Measurements from ENCODE around the gene LPAR6.
A peak's percentile ranks its signal among the peaks of the same experiment; 100 is the strongest.
"Not testable (repeated sequence)": the region's sequence is repeated elsewhere in the genome, so short reads cannot be mapped to it uniquely, and the experiment has no call there.

The LPAR6 gene, protein sequence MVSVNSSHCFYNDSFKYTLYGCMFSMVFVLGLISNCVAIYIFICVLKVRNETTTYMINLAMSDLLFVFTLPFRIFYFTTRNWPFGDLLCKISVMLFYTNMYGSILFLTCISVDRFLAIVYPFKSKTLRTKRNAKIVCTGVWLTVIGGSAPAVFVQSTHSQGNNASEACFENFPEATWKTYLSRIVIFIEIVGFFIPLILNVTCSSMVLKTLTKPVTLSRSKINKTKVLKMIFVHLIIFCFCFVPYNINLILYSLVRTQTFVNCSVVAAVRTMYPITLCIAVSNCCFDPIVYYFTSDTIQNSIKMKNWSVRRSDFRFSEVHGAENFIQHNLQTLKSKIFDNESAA

DNA sequence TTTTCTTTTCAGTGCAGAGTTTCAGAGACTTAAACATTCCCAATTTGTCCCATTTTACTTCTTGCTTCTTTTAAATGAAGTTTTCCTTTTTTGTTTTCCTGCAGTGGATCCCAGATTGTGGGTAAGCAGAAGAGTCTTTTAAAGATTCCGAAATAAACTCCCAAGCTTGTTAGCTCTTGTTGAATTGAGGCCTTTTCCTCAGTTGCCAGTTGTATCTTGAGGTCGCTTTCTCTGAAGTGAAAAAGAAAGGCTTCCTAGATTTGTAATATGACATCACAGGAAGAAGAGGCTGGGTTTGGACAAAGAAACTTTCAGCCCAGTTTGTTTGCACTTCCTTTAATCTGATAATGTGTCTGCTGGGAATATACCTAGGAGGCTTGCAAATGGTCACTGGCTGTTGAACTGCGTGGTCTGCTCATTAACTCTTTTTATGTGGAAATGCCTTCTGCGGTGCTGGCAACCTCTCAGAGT is at the start of gene LPAR6:
LPAR6 (minus strand) TSS at position 233 of the 471 bp plus-strand sequence. CDS start 690 bp downstream, outside the sequence.
- peaks cover 55% of the 10 kb centered on the region for H3K4me1 Mint-ChIP-seq (ENCODE audit: low read depth)
- H3K9me3 Mint-ChIP-seq: no peaks in the 10 kb centered on the region
- peak within 1 kb of the TSS; percentile 97 for H3K27ac Mint-ChIP-seq
- peaks cover 42% of the 10 kb centered on the region for H3K36me3 Mint-ChIP-seq (ENCODE audit: low read depth)
- peak within 1 kb of the TSS; percentile 90 for H3K4me3 Mint-ChIP-seq
- no peak for DNase-seq
- H3K27me3 Mint-ChIP-seq: no peaks in the 10 kb centered on the region

DNA sequence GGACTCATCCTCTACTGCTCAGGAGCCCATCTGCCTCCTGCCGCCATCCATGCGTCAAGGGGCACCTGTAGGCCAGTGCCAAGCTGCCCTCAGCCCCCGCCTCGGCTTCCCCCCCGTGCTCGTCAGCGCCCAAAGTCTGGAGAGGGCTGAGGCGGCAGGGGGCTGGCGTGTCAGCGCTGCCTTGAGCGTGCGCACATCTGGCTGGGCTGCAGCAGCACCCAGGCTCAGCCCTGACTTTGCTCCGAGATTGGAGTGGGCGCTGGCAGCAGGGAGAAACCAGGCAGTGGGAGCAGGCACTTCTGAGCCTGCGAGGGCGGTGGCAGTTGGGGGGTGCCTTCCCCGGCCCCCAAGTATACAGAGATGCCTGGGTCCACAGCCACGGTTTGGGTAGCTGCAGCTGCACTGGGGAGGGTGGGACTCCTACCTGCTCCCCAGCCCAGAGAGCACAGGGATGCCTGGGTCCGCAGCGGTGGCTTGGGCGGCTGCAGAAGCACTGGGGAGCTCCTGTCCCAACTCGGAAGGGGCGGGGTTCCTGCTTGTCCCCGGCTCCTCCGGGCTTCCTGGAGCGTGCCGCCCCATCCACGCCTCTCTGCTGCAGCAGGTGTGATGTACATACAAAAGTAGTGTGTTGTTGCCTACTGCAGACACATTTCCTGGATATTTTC is 44.8 kb upstream of the LPAR6 start:
- Mint-ChIP-seq H3K36me3 (ENCODE audit: low read depth) (peaks cover 80% of the 10 kb centered on the region), H3K27me3 (no peaks in the 10 kb centered on the region), H3K9me3 (no peaks in the 10 kb centered on the region), H3K4me3 (no peak overlapping the region), H3K27ac (no peak overlapping the region), H3K4me1 (ENCODE audit: low read depth) (peaks cover 7% of the 10 kb centered on the region)
- no peak for DNase-seq

DNA sequence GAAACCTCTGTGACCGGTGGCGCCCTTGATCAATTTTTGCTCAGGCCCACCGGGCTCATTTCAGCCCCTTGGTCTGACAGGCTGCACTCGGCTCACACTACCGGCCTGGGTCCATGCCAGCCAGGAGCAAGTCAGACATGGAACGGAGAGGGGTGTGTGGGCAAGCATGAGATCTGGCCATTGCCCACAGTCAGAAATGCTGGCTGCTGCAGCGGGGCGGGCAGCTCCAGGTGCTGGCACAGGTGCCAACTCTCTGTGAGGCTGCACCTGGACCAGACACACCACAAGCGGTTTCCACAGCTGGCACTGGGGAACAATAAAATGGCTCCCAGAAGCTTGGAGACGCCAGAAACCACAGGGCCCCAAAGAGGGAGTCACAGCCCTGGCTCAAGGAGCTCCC is 43.6 kb upstream of the LPAR6 start:
- Mint-ChIP-seq H3K27ac (no peak overlapping the region), H3K4me1 (ENCODE audit: low read depth) (peaks cover 5% of the 10 kb centered on the region), H3K27me3 (no peaks in the 10 kb centered on the region), H3K4me3 (no peak overlapping the region), H3K36me3 (ENCODE audit: low read depth) (peaks cover 82% of the 10 kb centered on the region), H3K9me3 (peaks cover 6% of the 10 kb centered on the region)
- no peak for DNase-seq

DNA sequence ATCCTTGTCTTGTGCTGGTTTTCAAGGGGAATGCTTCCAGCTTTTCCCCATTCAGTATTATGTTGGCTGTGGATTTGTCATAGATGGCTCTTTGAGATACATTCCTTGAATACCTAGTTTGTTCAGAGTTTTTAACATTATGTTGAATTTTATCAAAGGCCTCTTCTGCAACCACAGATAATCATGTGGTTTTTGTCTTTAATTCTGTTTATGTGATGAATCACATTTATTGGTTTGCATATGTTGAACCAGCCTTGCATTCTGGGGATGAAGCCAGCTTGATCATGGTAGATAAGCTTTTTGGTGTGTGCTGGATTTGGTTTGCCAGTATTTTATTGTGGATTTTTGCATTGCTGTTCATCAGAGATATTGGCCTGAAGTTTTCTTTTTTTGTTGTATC is 38.3 kb upstream of the LPAR6 start:
- H3K27ac Mint-ChIP-seq, H3K27me3 Mint-ChIP-seq, DNase-seq, H3K4me3 Mint-ChIP-seq: not testable (repeated sequence)
- H3K4me1 Mint-ChIP-seq (ENCODE audit: low read depth): peaks cover 27% of the 10 kb centered on the region
- peaks cover 55% of the 10 kb centered on the region for H3K36me3 Mint-ChIP-seq (ENCODE audit: low read depth)
- peaks cover 17% of the 10 kb centered on the region for H3K9me3 Mint-ChIP-seq

DNA sequence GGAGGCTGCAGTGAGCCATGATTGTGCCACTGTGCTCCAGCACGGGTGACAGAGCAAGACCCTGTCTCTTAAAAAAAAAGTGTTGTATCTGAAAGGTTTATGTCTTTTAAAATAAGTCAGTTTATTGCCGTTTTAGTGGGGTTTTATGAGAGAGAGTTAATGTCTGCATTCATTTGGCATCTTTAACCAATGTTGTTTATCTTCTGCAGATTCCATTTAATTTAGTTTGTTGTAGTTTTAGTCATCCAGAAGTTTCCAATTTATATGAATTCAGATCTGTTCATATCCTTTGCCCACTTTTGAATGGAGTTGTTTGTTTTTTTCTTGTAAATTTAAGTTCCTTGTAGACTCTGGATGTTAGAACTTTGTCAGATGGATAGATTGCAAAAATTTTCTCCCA is 36.7 kb upstream of the LPAR6 start:
- no peaks in the 10 kb centered on the region for H3K27me3 Mint-ChIP-seq
- no peak overlapping the region for H3K27ac Mint-ChIP-seq
- no peak overlapping the region for H3K4me3 Mint-ChIP-seq
- H3K4me1 Mint-ChIP-seq (ENCODE audit: low read depth): peaks cover 27% of the 10 kb centered on the region
- DNase-seq: no peak
- H3K9me3 Mint-ChIP-seq: peaks cover 17% of the 10 kb centered on the region
- peaks cover 42% of the 10 kb centered on the region for H3K36me3 Mint-ChIP-seq (ENCODE audit: low read depth)

DNA sequence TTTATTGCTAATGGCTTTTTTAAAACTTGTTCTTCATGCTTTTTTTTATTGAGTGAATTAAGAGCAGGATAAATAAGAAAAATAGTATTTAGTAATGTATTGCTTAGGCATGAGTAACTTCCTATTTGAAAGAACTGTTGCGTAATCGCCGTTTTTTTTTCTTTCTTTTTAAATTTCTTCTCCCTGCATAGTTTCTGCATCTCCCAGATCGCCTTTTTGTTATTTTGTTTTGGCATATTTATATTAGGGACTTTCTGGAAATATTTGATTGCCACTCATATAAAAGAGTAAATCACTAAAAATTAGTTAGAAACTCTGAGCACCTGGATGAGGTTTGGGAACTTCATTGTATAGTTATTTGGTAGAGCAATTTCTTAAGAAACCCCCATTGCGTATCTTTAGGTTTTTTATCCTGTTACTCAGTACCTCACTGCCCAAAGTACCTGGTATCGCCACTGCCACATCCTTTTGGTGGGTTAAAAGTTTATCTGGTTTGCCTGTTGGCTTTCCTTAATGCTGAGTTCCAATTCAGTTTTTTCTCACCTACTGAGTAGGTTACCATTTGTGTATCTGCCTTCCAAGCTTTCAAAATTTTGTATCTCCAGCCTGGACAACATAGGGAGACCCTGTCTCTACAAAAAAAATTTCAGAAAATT is 36.2 kb upstream of the LPAR6 start:
- H3K27me3 Mint-ChIP-seq: no peaks in the 10 kb centered on the region
- H3K4me1 Mint-ChIP-seq (ENCODE audit: low read depth): peaks cover 33% of the 10 kb centered on the region
- peaks cover 46% of the 10 kb centered on the region for H3K36me3 Mint-ChIP-seq (ENCODE audit: low read depth)
- no peak overlapping the region for H3K4me3 Mint-ChIP-seq
- DNase-seq: no peak
- H3K9me3 Mint-ChIP-seq: peaks cover 17% of the 10 kb centered on the region
- H3K27ac Mint-ChIP-seq: no peak overlapping the region

DNA sequence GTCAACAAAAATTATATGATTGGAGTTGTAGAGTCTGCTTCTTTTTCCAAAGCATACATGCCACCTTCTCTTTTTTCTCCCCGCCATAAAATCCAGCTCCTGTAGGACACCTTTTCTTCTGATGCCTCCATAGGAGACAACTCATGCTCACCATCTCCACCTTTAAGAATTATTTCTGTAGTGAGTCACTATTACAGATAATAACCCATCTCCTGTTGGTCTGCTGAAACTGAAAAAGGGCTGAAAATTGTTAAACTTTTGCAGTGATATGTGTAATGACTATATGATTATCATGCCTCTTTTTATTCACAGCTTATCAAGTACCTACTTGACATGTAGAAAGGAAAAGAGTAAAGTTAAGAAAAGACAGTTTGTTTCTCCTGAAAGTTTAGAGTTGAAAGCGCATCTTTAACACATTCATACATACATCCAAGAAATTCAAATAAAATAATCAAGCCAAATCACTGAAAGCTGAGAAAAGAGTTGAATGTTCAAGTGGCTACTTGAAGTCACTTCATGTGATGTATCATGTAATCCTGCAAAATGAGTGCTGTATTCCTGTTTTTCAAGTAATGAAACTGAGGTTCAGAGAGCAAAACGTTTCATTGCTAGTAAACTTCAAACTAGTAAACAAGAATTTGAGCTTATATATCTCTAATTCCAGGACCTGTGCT is 35.5 kb upstream of the LPAR6 start:
- H3K9me3 Mint-ChIP-seq: peaks cover 17% of the 10 kb centered on the region
- peaks cover 37% of the 10 kb centered on the region for H3K4me1 Mint-ChIP-seq (ENCODE audit: low read depth)
- no peak overlapping the region for H3K4me3 Mint-ChIP-seq
- H3K36me3 Mint-ChIP-seq (ENCODE audit: low read depth): peaks cover 41% of the 10 kb centered on the region
- H3K27me3 Mint-ChIP-seq: no peaks in the 10 kb centered on the region
- H3K27ac Mint-ChIP-seq: peak overlapping the region; percentile 28
- no peak for DNase-seq

DNA sequence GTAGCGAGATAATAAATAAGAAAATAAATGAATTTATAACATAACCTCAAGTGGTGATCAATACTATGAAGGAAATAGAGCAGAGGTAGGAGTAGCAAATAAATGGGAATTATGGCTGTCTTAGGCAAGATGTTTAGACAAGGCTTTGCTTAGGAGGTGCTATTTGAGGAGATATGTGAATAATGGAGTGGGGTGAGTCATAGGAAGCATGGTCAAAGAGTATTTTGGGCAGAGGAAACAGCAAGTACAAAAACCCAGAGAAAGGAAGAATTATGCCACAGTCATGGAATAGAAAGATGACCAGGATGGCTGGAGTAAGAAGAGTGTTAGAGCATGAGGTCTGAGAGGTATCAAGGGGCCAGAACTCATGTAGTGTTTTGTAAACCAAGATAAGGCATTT is 33.6 kb upstream of the LPAR6 start:
- DNase-seq: no peak

DNA sequence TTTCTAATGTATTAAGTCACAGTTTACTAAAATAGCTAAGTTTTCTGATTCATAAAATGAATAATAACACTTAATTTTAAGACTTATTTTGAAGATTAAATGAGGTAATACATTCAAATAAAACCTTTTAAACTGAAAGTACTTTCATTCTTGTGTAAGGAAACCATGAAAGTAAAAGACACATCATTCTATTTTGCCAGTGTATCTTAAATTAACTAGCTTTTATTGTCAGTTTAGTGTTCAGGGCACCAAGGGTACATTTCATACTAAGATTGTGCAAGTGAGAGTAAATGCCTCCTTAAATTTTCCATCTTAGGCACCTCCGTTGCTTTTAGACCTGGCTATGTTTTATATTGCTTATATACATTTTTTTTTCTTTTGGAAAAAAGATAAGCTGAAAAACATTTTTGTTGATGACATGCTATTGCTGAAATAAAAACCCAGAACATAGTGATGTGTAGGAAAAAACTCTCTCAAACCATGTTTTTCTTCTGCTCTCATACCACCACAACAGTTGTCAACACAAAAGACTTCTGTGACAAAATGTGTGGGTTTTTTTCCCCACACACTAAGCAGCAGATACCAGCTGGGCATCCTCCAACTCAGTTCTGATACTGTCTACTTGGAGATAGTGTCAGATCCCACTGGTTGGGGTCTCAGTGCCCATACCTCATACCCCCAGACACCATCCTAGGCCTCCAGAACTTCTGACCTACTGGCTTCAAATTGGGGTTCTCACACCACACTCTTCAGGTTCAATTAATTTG is 30.7 kb upstream of the LPAR6 start:
- H3K36me3 Mint-ChIP-seq (ENCODE audit: low read depth): peaks cover 15% of the 10 kb centered on the region
- no peaks in the 10 kb centered on the region for H3K9me3 Mint-ChIP-seq
- H3K27me3 Mint-ChIP-seq: no peaks in the 10 kb centered on the region
- H3K27ac Mint-ChIP-seq: peak overlapping the region; percentile 45
- peak overlapping the region; percentile 7 for H3K4me3 Mint-ChIP-seq
- peaks cover 24% of the 10 kb centered on the region for H3K4me1 Mint-ChIP-seq (ENCODE audit: low read depth)
- no peak for DNase-seq

More for the DNA sequence above, 33.6 kb upstream of the LPAR6 start:
- H3K36me3 Mint-ChIP-seq (ENCODE audit: low read depth): peaks cover 24% of the 10 kb centered on the region
- no peak overlapping the region for H3K27ac Mint-ChIP-seq
- H3K4me1 Mint-ChIP-seq (ENCODE audit: low read depth): peaks cover 34% of the 10 kb centered on the region
- H3K27me3 Mint-ChIP-seq: no peaks in the 10 kb centered on the region
- H3K9me3 Mint-ChIP-seq: peaks cover 10% of the 10 kb centered on the region
- no peak overlapping the region for H3K4me3 Mint-ChIP-seq

DNA sequence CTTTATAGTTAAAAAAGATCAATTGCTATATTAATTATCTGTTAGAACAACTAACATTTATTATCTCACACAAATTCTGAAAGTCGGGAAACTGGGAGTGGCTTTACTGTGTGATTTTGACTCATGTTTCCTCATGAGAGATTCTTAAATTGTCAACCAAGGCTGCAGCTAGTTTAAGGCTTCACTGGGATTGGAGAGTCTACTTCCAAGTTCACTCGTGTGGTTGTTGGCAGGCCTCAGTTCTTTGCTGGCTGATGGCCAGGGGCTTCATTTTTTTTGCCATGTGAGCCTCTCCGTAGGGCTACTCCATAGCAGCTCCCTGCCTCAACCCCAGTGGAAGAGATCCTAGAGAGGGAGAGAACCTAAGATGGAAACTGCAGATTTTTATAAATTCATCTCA is 24.5 kb upstream of the LPAR6 start:
- H3K9me3 Mint-ChIP-seq: no peaks in the 10 kb centered on the region
- H3K4me3 Mint-ChIP-seq: no peak overlapping the region
- no peak overlapping the region for H3K27ac Mint-ChIP-seq
- no peak for DNase-seq
- H3K27me3 Mint-ChIP-seq: no peaks in the 10 kb centered on the region
- peaks cover 30% of the 10 kb centered on the region for H3K4me1 Mint-ChIP-seq (ENCODE audit: low read depth)
- peaks cover 7% of the 10 kb centered on the region for H3K36me3 Mint-ChIP-seq (ENCODE audit: low read depth)

DNA sequence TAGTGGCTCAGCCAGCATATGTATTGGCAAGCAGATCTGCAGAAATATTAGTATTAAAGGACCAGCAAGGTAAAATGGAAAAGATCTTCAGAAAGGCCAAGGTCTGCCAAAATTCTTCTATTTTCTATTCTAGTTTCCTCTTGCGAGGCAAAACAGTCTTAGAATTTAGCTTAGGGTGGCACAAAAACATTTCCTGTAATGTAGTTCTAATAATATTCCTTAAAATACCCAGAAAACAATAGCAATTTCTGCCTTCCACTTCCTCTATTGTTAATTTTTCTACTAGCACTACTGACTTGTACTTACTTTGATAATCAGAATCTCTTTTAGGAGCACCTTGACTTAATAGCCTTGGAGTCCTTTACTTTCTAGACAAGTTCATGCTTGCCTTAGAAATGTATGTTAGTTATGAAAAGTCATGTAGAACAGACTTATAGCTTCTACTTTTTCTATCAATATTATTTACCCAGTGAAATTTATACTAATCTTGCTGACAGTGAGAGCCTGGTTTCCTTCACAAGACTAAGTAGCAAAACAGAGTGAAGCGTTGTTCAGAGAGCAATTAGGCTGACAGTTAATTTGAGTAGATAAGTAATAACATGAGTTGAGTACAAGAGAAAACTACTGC is 23.9 kb upstream of the LPAR6 start:
- DNase-seq: no peak
- H3K27me3 Mint-ChIP-seq: no peaks in the 10 kb centered on the region
- peaks cover 36% of the 10 kb centered on the region for H3K4me1 Mint-ChIP-seq (ENCODE audit: low read depth)
- H3K4me3 Mint-ChIP-seq: no peak overlapping the region
- peaks cover 8% of the 10 kb centered on the region for H3K36me3 Mint-ChIP-seq (ENCODE audit: low read depth)
- H3K9me3 Mint-ChIP-seq: no peaks in the 10 kb centered on the region
- H3K27ac Mint-ChIP-seq: no peak overlapping the region

DNA sequence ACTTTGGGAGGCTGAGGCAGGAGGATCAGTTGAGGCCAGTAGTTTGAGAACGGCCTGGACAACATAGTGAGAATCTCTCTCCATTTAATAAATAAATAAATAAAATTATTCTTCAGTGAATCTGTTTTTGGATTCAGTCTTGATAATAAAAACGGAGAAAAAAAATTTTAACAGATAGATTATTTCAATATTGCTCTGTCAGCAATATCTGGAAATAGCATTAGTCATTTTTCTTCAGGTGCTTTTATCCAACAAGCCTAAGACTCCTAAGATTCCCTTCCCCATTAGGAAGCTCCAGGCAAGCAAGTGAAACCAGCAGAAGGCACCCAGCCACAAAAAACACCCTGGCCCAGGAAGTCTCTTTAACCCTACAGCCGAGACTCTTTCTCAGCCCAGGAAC is 21.3 kb upstream of the LPAR6 start:
- H3K4me1 Mint-ChIP-seq (ENCODE audit: low read depth): peaks cover 51% of the 10 kb centered on the region
- no peak for DNase-seq
- no peaks in the 10 kb centered on the region for H3K9me3 Mint-ChIP-seq
- peaks cover 9% of the 10 kb centered on the region for H3K36me3 Mint-ChIP-seq (ENCODE audit: low read depth)
- H3K27me3 Mint-ChIP-seq: no peaks in the 10 kb centered on the region
- H3K4me3 Mint-ChIP-seq: no peak overlapping the region
- H3K27ac Mint-ChIP-seq: no peak overlapping the region

DNA sequence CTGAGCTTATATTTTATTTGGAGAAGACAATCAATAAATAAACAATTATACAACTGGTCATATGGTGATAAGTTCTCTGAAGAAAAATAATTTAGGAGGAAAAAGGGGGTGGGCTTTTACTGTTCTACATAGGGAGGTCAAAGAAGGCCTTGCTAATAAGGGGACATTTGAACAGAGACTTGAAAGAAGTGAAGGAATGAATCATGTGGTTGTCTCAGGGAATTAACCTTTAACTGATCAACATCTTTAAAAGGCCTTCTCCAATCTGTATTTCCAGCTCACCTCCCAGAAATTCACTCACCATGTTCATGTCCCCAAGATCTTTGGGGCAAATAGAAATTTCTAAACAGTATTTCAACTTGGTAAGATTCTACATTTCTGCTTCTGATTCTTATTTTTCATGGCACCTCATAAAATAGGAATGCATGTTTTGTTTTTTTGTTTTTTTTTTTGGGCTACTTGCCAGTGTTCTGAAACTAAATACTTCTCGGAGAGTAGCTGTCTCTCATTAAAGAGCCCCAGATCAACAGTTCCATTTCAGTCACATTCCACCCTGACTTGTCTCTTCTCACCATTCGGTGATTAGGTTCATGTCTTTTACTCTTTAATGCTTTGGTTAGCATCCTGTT is 19.2 kb upstream of the LPAR6 start:
- H3K4me3 Mint-ChIP-seq: no peak overlapping the region
- H3K27me3 Mint-ChIP-seq: no peaks in the 10 kb centered on the region
- H3K9me3 Mint-ChIP-seq: no peaks in the 10 kb centered on the region
- peaks cover 13% of the 10 kb centered on the region for H3K36me3 Mint-ChIP-seq (ENCODE audit: low read depth)
- DNase-seq: no peak
- H3K4me1 Mint-ChIP-seq (ENCODE audit: low read depth): peaks cover 52% of the 10 kb centered on the region
- H3K27ac Mint-ChIP-seq: peak overlapping the region; percentile 31
